ENCODE measurements around the gene ADAMTS2. TPM values are rescaled to one million over a fixed set of nuclear protein-coding genes. Genes with fewer than 3 reads are reported as not detected.

Gene ADAMTS2
- total and polyA plus RNA-seq, 12 donors: 4.3 to 70.3 (median 22.4) TPM

- no peak for DNase-seq
- 63 to 82% (median 77%) methylated on average over 12 to 16 of the region's 16 CpGs for WGBS, 4 donors
Measured at GRCh38 chr5:179292681-179293635, 52.3 kb downstream of the ADAMTS2 start.

GRCh38 chr5:179292202-179292601, 53.1 kb downstream of the ADAMTS2 start:
- H3K4me1 ChIP-seq (replicated peaks in 1 of 2): no peaks in the 10 kb centered on the region
- no peak overlapping the region for H3K27ac ChIP-seq
- no peaks in the 10 kb centered on the region for H3K36me3 ChIP-seq (replicated peaks in 1 of 2)
- no peak for DNase-seq
- intact Hi-C loops (cut with DNase I): no loop called here
- TF ChIP-seq CTCF (IDR thresholded peaks at IDR 0.05) (no peak), POLR2A (IDR thresholded peaks at IDR 0.05) (no peak)
- H3K9me3 ChIP-seq (replicated peaks in 1 of 3): no peaks in the 10 kb centered on the region
- H3K4me3 ChIP-seq: no peak overlapping the region
- 74 to 88% (median 83%) methylated on average over 7 of the region's 7 CpGs for WGBS, 4 donors
- H3K27me3 ChIP-seq: no peaks in the 10 kb centered on the region

More at GRCh38 chr5:179292681-179293635, 52.3 kb downstream of the ADAMTS2 start:
- no peaks in the 10 kb centered on the region for H3K27me3 ChIP-seq
- no peak for TF ChIP-seq CTCF (IDR thresholded peaks at IDR 0.05)
- no peak for TF ChIP-seq POLR2A (IDR thresholded peaks at IDR 0.05)
- no peak overlapping the region for H3K4me3 ChIP-seq
- H3K9me3 ChIP-seq (replicated peaks in 1 of 3): no peaks in the 10 kb centered on the region
- H3K4me1 ChIP-seq (replicated peaks in 1 of 2): no peaks in the 10 kb centered on the region
- H3K36me3 ChIP-seq (replicated peaks in 1 of 2): no peaks in the 10 kb centered on the region
- intact Hi-C loops (cut with DNase I): no loop called here
- H3K27ac ChIP-seq: no peak overlapping the region

DNA sequence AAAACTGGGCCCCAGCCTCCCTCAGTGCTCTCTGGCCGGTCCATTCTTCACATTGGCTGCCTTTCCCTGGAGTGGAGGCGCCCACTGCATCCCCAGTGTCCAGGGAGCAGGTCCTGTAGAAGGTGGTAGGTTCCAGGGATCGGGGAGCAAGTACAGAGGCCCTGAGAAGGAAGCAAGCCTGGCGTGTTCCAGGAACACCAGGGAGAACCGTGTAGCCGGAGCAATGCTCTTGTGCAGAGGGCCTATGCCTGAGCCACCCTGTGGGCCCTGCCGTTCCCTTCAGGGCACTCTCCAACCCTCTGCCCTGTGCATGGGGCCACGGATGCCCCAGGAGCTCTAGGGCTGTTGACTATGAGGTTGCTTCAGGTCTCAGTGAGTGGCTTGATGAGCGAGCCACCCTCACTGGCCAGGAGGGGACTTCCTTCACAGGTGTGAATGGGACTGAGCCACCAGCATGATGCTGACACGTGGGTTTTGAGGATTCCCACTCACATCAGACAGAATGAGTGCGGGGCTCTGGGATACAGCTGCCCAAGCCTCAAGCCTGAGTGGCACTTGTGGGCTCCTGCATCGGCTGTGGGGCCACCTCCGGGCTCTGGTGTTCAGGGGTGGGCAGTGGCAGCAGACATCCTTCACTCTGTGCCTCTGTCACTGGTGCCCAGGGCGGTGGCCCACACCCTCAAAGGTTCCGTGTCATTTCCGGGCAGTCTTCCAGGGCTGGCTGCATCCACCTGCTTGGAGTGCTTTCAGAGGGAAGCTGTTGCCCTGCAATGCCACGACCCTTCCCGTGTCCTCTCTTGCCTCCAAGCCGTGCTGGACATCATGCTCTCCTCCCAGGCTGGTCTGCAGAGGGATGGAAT, 54.4 kb downstream of the ADAMTS2 start:
- 79 to 87% (median 83%) methylated on average over 11 to 19 of the region's 19 CpGs for WGBS, 4 donors
- no peak for DNase-seq

More for the DNA sequence above, 54.4 kb downstream of the ADAMTS2 start:
- TF ChIP-seq POLR2A (IDR thresholded peaks at IDR 0.05) (no peak), CTCF (IDR thresholded peaks at IDR 0.05) (no peak)
- Histone ChIP-seq H3K27ac (no peak overlapping the region), H3K27me3 (no peaks in the 10 kb centered on the region), H3K4me3 (no peak overlapping the region), H3K4me1 (replicated peaks in 1 of 2) (no peaks in the 10 kb centered on the region), H3K9me3 (replicated peaks in 1 of 3) (no peaks in the 10 kb centered on the region), H3K36me3 (replicated peaks in 1 of 2) (no peaks in the 10 kb centered on the region)
- intact Hi-C loops (cut with DNase I): no loop called here
